Mesendoderm (in vitro differentiated cells): Measurements from ENCODE around the gene PIK3R3.

Experiments used
- DNase-seq: peaks from one replicate; pipeline ENCODE4 v3.0.0; 2013
- H2AK5ac ChIP-seq: 2 replicates; pipeline ENCODE4 v1.6.1; 2013; ENCODE audit warnings: low read length, inconsistent platforms
- H2BK120ac ChIP-seq: 2 replicates; pipeline ENCODE4 v1.6.1; 2013; ENCODE audit warnings: low read depth, mild to moderate bottlenecking, low read length, moderate library complexity, mixed read lengths
- H2BK15ac ChIP-seq: replicated peaks from 2 replicates; pipeline ENCODE4 v1.6.1; 2013; ENCODE audit warnings: low read depth, mild to moderate bottlenecking, moderate library complexity
- H2BK5ac ChIP-seq: 2 replicates; pipeline ENCODE4 v1.6.1; 2013; ENCODE audit warnings: low read length, inconsistent platforms
- H3K18ac ChIP-seq: 2 replicates; pipeline ENCODE4 v1.6.1; 2013; ENCODE audit warnings: mild to moderate bottlenecking, low read length, mixed read lengths
- H3K23ac ChIP-seq: one replicate; pipeline ENCODE4 v1.6.1; 2013; ENCODE audit warnings: low read length
- H3K27ac ChIP-seq: 2 replicates; pipeline ENCODE4 v1.5.1; 2013; ENCODE audit warnings: low read depth, mild to moderate bottlenecking, inconsistent platforms, low read length, moderate library complexity
- H3K27me3 ChIP-seq: 2 replicates; pipeline ENCODE4 v1.6.1; 2013; ENCODE audit warnings: low read length, control low read depth, mild to moderate bottlenecking, inconsistent platforms; ENCODE audit not compliant: insufficient read depth, poor library complexity
- H3K36me3 ChIP-seq: 2 replicates; pipeline ENCODE4 v1.6.1; 2013; ENCODE audit warnings: low read length, inconsistent platforms; ENCODE audit not compliant: control insufficient read depth, insufficient read depth
- H3K4ac ChIP-seq: one replicate; pipeline ENCODE4 v1.6.1; 2013; ENCODE audit warnings: low read depth, mild to moderate bottlenecking, low read length, moderate library complexity
- H3K4me1 ChIP-seq: 2 replicates; pipeline ENCODE4 v1.6.1; 2013; ENCODE audit warnings: low read depth, low read length, inconsistent platforms; ENCODE audit not compliant: control insufficient read depth
- H3K4me2 ChIP-seq: 2 replicates; pipeline ENCODE4 v1.6.1; 2013; ENCODE audit warnings: low read length
- H3K4me3 ChIP-seq: 2 replicates; pipeline ENCODE4 v1.5.1; 2013; ENCODE audit warnings: mild to moderate bottlenecking, low read length
- H3K56ac ChIP-seq: one replicate; pipeline ENCODE4 v1.6.1; 2013; ENCODE audit warnings: low read length
- H3K79me1 ChIP-seq: 2 replicates; pipeline ENCODE4 v1.6.1; 2013; ENCODE audit warnings: low read length, inconsistent platforms
- H3K79me2 ChIP-seq: 2 replicates; pipeline ENCODE4 v1.6.1; 2013; ENCODE audit warnings: mild to moderate bottlenecking, low read length; ENCODE audit not compliant: control insufficient read depth, insufficient read depth
- H3K9ac ChIP-seq: 2 replicates; pipeline ENCODE4 v1.6.1; 2013; ENCODE audit warnings: low read length, inconsistent platforms
- H4K5ac ChIP-seq: one replicate; pipeline ENCODE4 v1.6.1; 2013; ENCODE audit warnings: low read length
- H4K8ac ChIP-seq: one replicate; pipeline ENCODE4 v1.6.1; 2013; ENCODE audit warnings: low read depth, mild to moderate bottlenecking, control low read depth, low read length, moderate library complexity
- WGBS: extraction: QIAGEN DNeasy Blood & Tissue Kit; methylation state at CpG from one replicate; pipeline ENCODE4 v1.1.7; 2013; ENCODE audit warnings: low lambda C conversion rate, missing lambda C conversion rate; ENCODE audit not compliant: insufficient coverage; ENCODE audit errors: extremely low coverage; 5-methylcytosine and 5-hydroxymethylcytosine counted together

The PIK3R3 gene

GRCh38 chr1:46041551-46041950 is 90.9 kb downstream of the PIK3R3 start:
- no peaks in the 10 kb centered on the region for H3K36me3 ChIP-seq
- H3K18ac ChIP-seq: no peak overlapping the region
- no CpG with 5 or more reads among the region's 2 CpGs for WGBS

GRCh38 chr1:46039571-46040052 is 92.8 kb downstream of the PIK3R3 start:
- Histone ChIP-seq H3K4me3 (no peak overlapping the region), H3K36me3 (no peaks in the 10 kb centered on the region), H3K23ac (no peak overlapping the region), H3K56ac (no peak overlapping the region), H2BK15ac (no peak overlapping the region), H4K8ac (no peak overlapping the region), H3K4ac (no peak overlapping the region), H2BK5ac (no peak overlapping the region), H4K5ac (no peak overlapping the region), H3K4me2 (no peak overlapping the region), H3K9ac (no peak overlapping the region), H3K27me3 (no peaks in the 10 kb centered on the region), H3K27ac (no peak overlapping the region), H3K4me1 (no peaks in the 10 kb centered on the region), H2BK120ac (no peak overlapping the region), H3K79me2 (no peaks in the 10 kb centered on the region), H2AK5ac (no peak overlapping the region), H3K79me1 (no peaks in the 10 kb centered on the region), H3K18ac (no peak overlapping the region)
- no CpG with 5 or more reads among the region's 4 CpGs for WGBS
- DNase-seq: no peak

More at GRCh38 chr1:46041551-46041950, 90.9 kb downstream of the PIK3R3 start:
- Histone ChIP-seq H3K79me1 (no peaks in the 10 kb centered on the region), H3K56ac (no peak overlapping the region), H3K4me2 (no peak overlapping the region), H3K4me3 (no peak overlapping the region), H2BK15ac (no peak overlapping the region), H3K23ac (no peak overlapping the region), H3K9ac (no peak overlapping the region), H4K5ac (no peak overlapping the region), H2BK120ac (no peak overlapping the region), H3K27me3 (no peaks in the 10 kb centered on the region), H2AK5ac (no peak overlapping the region), H3K4me1 (no peaks in the 10 kb centered on the region), H3K79me2 (no peaks in the 10 kb centered on the region), H3K27ac (no peak overlapping the region), H4K8ac (no peak overlapping the region), H2BK5ac (no peak overlapping the region), H3K4ac (no peak overlapping the region)
- DNase-seq: no peak

GRCh38 chr1:46036894-46037839 is 95.3 kb downstream of the PIK3R3 start:
- Histone ChIP-seq H3K23ac (no peak overlapping the region), H3K56ac (peak overlapping the region; percentile 53), H3K4me1 (no peaks in the 10 kb centered on the region), H2BK15ac (no peak overlapping the region), H2BK120ac (no peak overlapping the region), H3K36me3 (peaks cover 2% of the 10 kb centered on the region), H3K79me1 (no peaks in the 10 kb centered on the region), H2BK5ac (peak overlapping the region; percentile 55), H3K4me3 (no peak overlapping the region), H3K79me2 (no peaks in the 10 kb centered on the region), H4K8ac (no peak overlapping the region), H3K4ac (no peak overlapping the region), H3K18ac (no peak overlapping the region), H3K27me3 (no peaks in the 10 kb centered on the region), H3K4me2 (no peak overlapping the region), H3K9ac (peak overlapping the region; percentile 44), H2AK5ac (peak overlapping the region; percentile 19), H4K5ac (no peak overlapping the region), H3K27ac (no peak overlapping the region)
- DNase-seq: peak; percentile 85
- no CpG with 5 or more reads among the region's 11 CpGs for WGBS

- Histone ChIP-seq H3K18ac (no peak overlapping the region), H3K36me3 (peaks cover 2% of the 10 kb centered on the region), H2BK15ac (no peak overlapping the region), H3K4me2 (no peak overlapping the region), H3K79me2 (no peaks in the 10 kb centered on the region), H3K56ac (peak overlapping the region; percentile 31), H3K4me1 (no peaks in the 10 kb centered on the region), H2BK120ac (no peak overlapping the region), H3K4me3 (no peak overlapping the region), H3K4ac (no peak overlapping the region), H3K23ac (no peak overlapping the region), H4K8ac (no peak overlapping the region), H2AK5ac (no peak overlapping the region), H2BK5ac (no peak overlapping the region), H3K27me3 (no peaks in the 10 kb centered on the region), H3K27ac (no peak overlapping the region), H3K79me1 (no peaks in the 10 kb centered on the region), H3K9ac (no peak overlapping the region), H4K5ac (no peak overlapping the region)
- no CpG with 5 or more reads among the region's 27 CpGs for WGBS
- peak; percentile 29 for DNase-seq
Measured at GRCh38 chr1:46034601-46035516, 97.6 kb downstream of the PIK3R3 start.

- Histone ChIP-seq H3K36me3 (peaks cover 2% of the 10 kb centered on the region), H3K4me3 (no peak overlapping the region), H3K23ac (no peak overlapping the region), H4K8ac (no peak overlapping the region), H3K18ac (no peak overlapping the region), H2BK120ac (no peak overlapping the region), H3K9ac (no peak overlapping the region), H3K79me1 (no peaks in the 10 kb centered on the region), H2BK15ac (no peak overlapping the region), H3K4me2 (no peak overlapping the region), H3K27ac (no peak overlapping the region), H3K4me1 (no peaks in the 10 kb centered on the region), H4K5ac (no peak overlapping the region), H3K27me3 (no peaks in the 10 kb centered on the region), H2BK5ac (no peak overlapping the region), H3K56ac (no peak overlapping the region), H3K4ac (no peak overlapping the region), H2AK5ac (no peak overlapping the region), H3K79me2 (no peaks in the 10 kb centered on the region)
- WGBS: no CpG with 5 or more reads among the region's 26 CpGs
- no peak for DNase-seq
Measured at GRCh38 chr1:46030876-46031660, 101.4 kb downstream of the PIK3R3 start.
